PC-9 (cell line): Measurements from ENCODE around the gene P4HA3.

Experiments
- EZH2 ChIP-seq: fragments of 200-600 bp; sonication (generic); IDR thresholded peaks from 2 replicates; pipeline ENCODE4 v1.8.0; 2017; ENCODE audit warnings: antibody characterized with exemption, low read depth
- TF ChIP-seq, protein P1 (sequence below): fragments of 200-600 bp; sonication (generic); conservative IDR thresholded peaks from 2 replicates; pipeline ENCODE4 v1.6.1; 2017; ENCODE audit warnings: mixed run types, antibody characterized with exemption, mild to moderate bottlenecking, moderate library complexity

DNA sequence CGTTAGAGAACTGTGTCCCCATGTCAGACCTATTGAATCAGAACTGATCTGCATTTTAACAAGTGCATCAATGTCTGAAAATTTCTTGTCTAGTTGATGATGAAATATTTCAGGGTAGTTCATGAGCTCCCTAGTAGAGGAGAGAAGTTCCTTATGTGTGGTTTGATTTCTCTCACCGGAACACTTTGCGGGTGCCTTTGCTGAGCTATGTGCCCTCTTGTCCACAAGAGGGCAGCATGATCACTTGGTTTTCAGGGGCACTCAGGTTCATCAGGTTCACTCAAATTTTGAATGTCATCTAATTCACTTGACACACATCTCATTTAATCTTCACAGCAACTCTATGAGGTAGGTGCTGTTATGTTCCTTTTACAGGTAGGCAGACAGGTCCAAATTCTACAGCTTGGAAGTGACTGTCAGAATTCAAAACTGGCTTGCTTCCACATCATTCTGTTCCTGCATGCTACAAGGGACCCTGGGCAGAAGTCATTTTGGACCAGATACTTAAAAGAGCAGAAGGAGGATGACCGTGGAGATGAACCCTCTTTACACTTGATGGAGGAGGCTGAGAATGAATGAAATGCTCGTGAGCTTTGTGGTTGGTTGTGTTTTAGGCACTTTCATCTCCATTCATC, 55.6 kb downstream of the P4HA3 start:
- TF ChIP-seq, protein P1, sequence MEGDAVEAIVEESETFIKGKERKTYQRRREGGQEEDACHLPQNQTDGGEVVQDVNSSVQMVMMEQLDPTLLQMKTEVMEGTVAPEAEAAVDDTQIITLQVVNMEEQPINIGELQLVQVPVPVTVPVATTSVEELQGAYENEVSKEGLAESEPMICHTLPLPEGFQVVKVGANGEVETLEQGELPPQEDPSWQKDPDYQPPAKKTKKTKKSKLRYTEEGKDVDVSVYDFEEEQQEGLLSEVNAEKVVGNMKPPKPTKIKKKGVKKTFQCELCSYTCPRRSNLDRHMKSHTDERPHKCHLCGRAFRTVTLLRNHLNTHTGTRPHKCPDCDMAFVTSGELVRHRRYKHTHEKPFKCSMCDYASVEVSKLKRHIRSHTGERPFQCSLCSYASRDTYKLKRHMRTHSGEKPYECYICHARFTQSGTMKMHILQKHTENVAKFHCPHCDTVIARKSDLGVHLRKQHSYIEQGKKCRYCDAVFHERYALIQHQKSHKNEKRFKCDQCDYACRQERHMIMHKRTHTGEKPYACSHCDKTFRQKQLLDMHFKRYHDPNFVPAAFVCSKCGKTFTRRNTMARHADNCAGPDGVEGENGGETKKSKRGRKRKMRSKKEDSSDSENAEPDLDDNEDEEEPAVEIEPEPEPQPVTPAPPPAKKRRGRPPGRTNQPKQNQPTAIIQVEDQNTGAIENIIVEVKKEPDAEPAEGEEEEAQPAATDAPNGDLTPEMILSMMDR: peak; percentile 97
- TF ChIP-seq EZH2: no peak
